Body of pancreas (tissue), 4 donors: ENCODE results near the gene RHEX.
"Not testable (repeated sequence)": the region's sequence is repeated elsewhere in the genome, so short reads cannot be mapped to it uniquely, and the experiment has no call there.

Experiments
- POLR2A ChIP-seq, 3 donors: fragments of 450-650 bp; IDR thresholded peaks; one replicate each; pipeline ENCODE4 v1.6.1; 2016; ENCODE audit warnings: antibody characterized with exemption in 3 of 3, mild to moderate bottlenecking in 2 of 3
- TF ChIP-seq, protein P1 (sequence below), 7 experiments: fragments of 450-650 bp in 4 of 7; fragments of 200-600 bp in 3 of 7; sonication (generic) in 3 of 7; IDR thresholded peaks; one replicate each; pipeline ENCODE4 v1.5.1; 2016 to 2019; ENCODE audit warnings: antibody characterized with exemption in 7 of 7

DNA sequence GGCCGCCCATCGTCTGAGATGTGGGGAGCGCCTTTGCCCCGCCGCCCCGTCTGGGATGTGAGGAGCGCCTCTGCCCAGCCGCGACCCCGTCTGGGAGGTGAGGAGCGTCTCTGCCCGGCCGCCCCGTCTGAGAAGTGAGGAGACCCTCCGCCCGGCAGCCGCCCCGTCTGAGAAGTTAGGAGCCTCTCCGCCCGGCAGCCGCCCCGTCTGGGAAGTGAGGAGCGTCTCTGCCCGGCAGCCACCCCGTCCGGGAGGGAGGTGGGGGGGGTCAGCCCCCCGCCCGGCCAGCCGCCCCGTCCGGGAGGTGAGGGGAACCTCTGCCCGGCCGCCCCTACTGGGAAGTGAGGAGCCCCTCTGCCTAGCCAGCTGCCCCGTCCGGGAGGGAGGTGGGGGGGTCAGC lies 11.0 kb downstream of the RHEX start:
- TF ChIP-seq, protein P1, sequence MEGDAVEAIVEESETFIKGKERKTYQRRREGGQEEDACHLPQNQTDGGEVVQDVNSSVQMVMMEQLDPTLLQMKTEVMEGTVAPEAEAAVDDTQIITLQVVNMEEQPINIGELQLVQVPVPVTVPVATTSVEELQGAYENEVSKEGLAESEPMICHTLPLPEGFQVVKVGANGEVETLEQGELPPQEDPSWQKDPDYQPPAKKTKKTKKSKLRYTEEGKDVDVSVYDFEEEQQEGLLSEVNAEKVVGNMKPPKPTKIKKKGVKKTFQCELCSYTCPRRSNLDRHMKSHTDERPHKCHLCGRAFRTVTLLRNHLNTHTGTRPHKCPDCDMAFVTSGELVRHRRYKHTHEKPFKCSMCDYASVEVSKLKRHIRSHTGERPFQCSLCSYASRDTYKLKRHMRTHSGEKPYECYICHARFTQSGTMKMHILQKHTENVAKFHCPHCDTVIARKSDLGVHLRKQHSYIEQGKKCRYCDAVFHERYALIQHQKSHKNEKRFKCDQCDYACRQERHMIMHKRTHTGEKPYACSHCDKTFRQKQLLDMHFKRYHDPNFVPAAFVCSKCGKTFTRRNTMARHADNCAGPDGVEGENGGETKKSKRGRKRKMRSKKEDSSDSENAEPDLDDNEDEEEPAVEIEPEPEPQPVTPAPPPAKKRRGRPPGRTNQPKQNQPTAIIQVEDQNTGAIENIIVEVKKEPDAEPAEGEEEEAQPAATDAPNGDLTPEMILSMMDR (IDR thresholded peaks at IDR 0.05): not testable (repeated sequence)
- TF ChIP-seq POLR2A (IDR thresholded peaks at IDR 0.05): not testable (repeated sequence)
